ENCODE results near the gene SULT4A1. TPM values are rescaled to one million over a fixed set of nuclear protein-coding genes. Genes with fewer than 3 reads are reported as not detected.

The SULT4A1 gene
- total RNA-seq, 4 donors from 2014 or later: not detected

- Histone ChIP-seq H3K27me3 (no peaks in the 10 kb centered on the region), H3K9me3 (no peaks in the 10 kb centered on the region), H3K4me3 (no peak overlapping the region), H3K27ac (no peak overlapping the region), H3K4me1 (peaks cover 6 to 22% (median 14%) of the 10 kb centered on the region in 3 donors), H3K36me3 (no peaks in the 10 kb centered on the region)
- TF ChIP-seq POLR2A (IDR thresholded peaks at IDR 0.05) (no peak), CTCF (IDR thresholded peaks at IDR 0.05) (no peak)
- 92 to 98% methylated on average over 5 of the region's 5 CpGs for WGBS, 2 donors
- intact Hi-C loops (cut with DNase I): no loop called here
- DNase-seq: no peak
Measured at GRCh38 chr22:43814264-43814663, 48.0 kb downstream of the SULT4A1 start.

GRCh38 chr22:43812890-43813289 is 49.4 kb downstream of the SULT4A1 start:
- TF ChIP-seq POLR2A (IDR thresholded peaks at IDR 0.05): no peak
- H3K27ac ChIP-seq: peak overlapping the region; percentile 83 to 88 (median 86)
- peaks cover 6 to 22% (median 14%) of the 10 kb centered on the region in 3 donors for H3K4me1 ChIP-seq
- no peak for DNase-seq
- no peaks in the 10 kb centered on the region for H3K27me3 ChIP-seq
- no peaks in the 10 kb centered on the region for H3K36me3 ChIP-seq
- intact Hi-C loops (cut with DNase I): no loop called here
- H3K4me3 ChIP-seq: peak overlapping the region; percentile 88 to 98 (median 94)
- WGBS, 2 donors: 26 to 34% methylated on average over 6 of the region's 6 CpGs
- no peaks in the 10 kb centered on the region for H3K9me3 ChIP-seq

- peak within 1 kb of the TSS; percentile 83 to 88 (median 86) for H3K27ac ChIP-seq
- peak within 1 kb of the TSS; percentile 88 to 98 (median 94) for H3K4me3 ChIP-seq
- H3K9me3 ChIP-seq: no peaks in the 10 kb centered on the region
- no peaks in the 10 kb centered on the region for H3K27me3 ChIP-seq
- no peaks in the 10 kb centered on the region for H3K36me3 ChIP-seq
- TF ChIP-seq CTCF (IDR thresholded peaks at IDR 0.05): no peak
- peak in 1 of 4 donors; percentile 44 for TF ChIP-seq POLR2A (IDR thresholded peaks at IDR 0.05)
- WGBS, 2 donors: 0 to 14% methylated on average over 1 to 7 of the region's 55 CpGs
- peaks cover 6 to 22% (median 14%) of the 10 kb centered on the region in 3 donors for H3K4me1 ChIP-seq
- intact Hi-C loops (cut with DNase I): no loop called here
- peak; percentile 31 for DNase-seq
Measured at GRCh38 chr22:43812149-43812842, 50.0 kb downstream of the SULT4A1 start, which contains the start of gene EFCAB6. Gene EFCAB6 (minus strand): TSS chr22:43812305. CDS start chr22:43782318, 29,987 bp downstream.

- Histone ChIP-seq H3K4me1 (peaks cover 6 to 22% (median 14%) of the 10 kb centered on the region in 3 donors), H3K36me3 (no peaks in the 10 kb centered on the region), H3K9me3 (no peaks in the 10 kb centered on the region), H3K27me3 (no peaks in the 10 kb centered on the region), H3K4me3 (peak overlapping the region; percentile 88 to 98 (median 94)), H3K27ac (peak overlapping the region; percentile 83 to 88 (median 86))
- no peak for DNase-seq
- no peak for TF ChIP-seq POLR2A (IDR thresholded peaks at IDR 0.05)
- no peak for TF ChIP-seq CTCF (IDR thresholded peaks at IDR 0.05)
- intact Hi-C loops (cut with DNase I): no loop called here
- WGBS, 2 donors: 0 to 1% methylated on average over 5 to 12 of the region's 21 CpGs
Measured at GRCh38 chr22:43811777-43812148, 50.5 kb downstream of the SULT4A1 start.

GRCh38 chr22:43802897-43803495 is 59.3 kb downstream of the SULT4A1 start:
- Histone ChIP-seq H3K36me3 (no peaks in the 10 kb centered on the region), H3K4me1 (no peaks in the 10 kb centered on the region), H3K27ac (no peak overlapping the region), H3K4me3 (no peak overlapping the region), H3K27me3 (peaks cover 0 to 3% (median 0%) of the 10 kb centered on the region in 4 donors), H3K9me3 (peaks cover 0 to 13% (median 12%) of the 10 kb centered on the region in 3 donors)
- intact Hi-C loops (cut with DNase I): loop anchor here (10.0 kb wide), 1 partner anchor 528 kb away; no protein-coding TSS in a partner anchor
- 41 to 68% methylated on average over 4 of the region's 5 CpGs for WGBS, 2 donors
- TF ChIP-seq POLR2A (IDR thresholded peaks at IDR 0.05) (no peak), CTCF (IDR thresholded peaks at IDR 0.05) (no peak)
- DNase-seq: no peak

All from esophagus squamous epithelium (tissue), 5 donors.